Thyroid gland (tissue), 4 donors: ENCODE results near the gene CXorf49B. TPM values are rescaled to one million over a fixed set of nuclear protein-coding genes. Genes with fewer than 3 reads are reported as not detected.
"Not testable (repeated sequence)": the region's sequence is repeated elsewhere in the genome, so short reads cannot be mapped to it uniquely, and the experiment has no call there.

Experiments used
- DNase-seq, 2 donors: peaks; one replicate each; pipeline ENCODE4 v3.0.0-alpha.2; 2019
- H3K27ac ChIP-seq, 3 donors: fragments of 200-600 bp; sonication (generic); 1 replicate in 2 of 3; 2 replicates in 1 of 3; pipeline ENCODE4 v1.5.1; 2016 to 2019; ENCODE audit warnings: mild to moderate bottlenecking in 1 of 3, moderate library complexity in 1 of 3
- H3K27me3 ChIP-seq: fragments of 200-600 bp; sonication (generic); one replicate; pipeline ENCODE4 v1.5.1; 2019
- H3K36me3 ChIP-seq, 2 donors: fragments of 200-600 bp; sonication (generic); one replicate each; pipeline ENCODE4 v1.5.1; 2016 to 2019
- H3K4me1 ChIP-seq, 2 donors: fragments of 200-600 bp; sonication (generic); one replicate each; pipeline ENCODE4 v1.5.1; 2017 to 2019
- H3K4me3 ChIP-seq, 3 donors: fragments of 200-600 bp; sonication (generic); replicated peaks in 1 of 3; 1 replicate in 2 of 3; 2 replicates in 1 of 3; pipeline ENCODE4 v1.5.1; 2016; ENCODE audit warnings: mild to moderate bottlenecking in 1 of 3
- H3K9me3 ChIP-seq: fragments of 200-600 bp; sonication (generic); one replicate; pipeline ENCODE4 v1.5.1; 2017
- POLR2A ChIP-seq, 2 donors: fragments of 450-650 bp; IDR thresholded peaks; one replicate each; pipeline ENCODE4 v1.6.1; 2017; ENCODE audit warnings: antibody characterized with exemption in 2 of 2, mild to moderate bottlenecking in 2 of 2, moderate library complexity in 1 of 2
- WGBS, 2 donors: methylation state at CpG; one replicate each; pipeline ENCODE4 v1.1.5; 2017; 5-methylcytosine and 5-hydroxymethylcytosine counted together
- intact Hi-C: fragments of 100-400 bp; cut with DNase I; formaldehyde crosslinking; loops from one replicate; pipeline ENCODE4 v1.15.1; 2023
- total RNA-seq, 4 donors: library from RNA; depleted of rRNA; stranded (reverse); fragments of >200 nt; gene quantifications; one replicate each; pipeline ENCODE4 v1.2.3, GENCODE V29; 2016
- TF ChIP-seq, protein P1 (sequence below), 6 experiments: fragments of 200-600 bp in 3 of 6; fragments of 450-650 bp in 3 of 6; sonication (generic) in 3 of 6; IDR thresholded peaks; one replicate each; pipeline ENCODE4 v1.5.1; 2016 to 2019; ENCODE audit warnings: antibody characterized with exemption in 6 of 6, mild to moderate bottlenecking in 2 of 6, inconsistent platforms in 1 of 6, moderate library complexity in 1 of 6

The CXorf49B gene
- total RNA-seq, 4 donors from 2014 or later, result not detected

DNA sequence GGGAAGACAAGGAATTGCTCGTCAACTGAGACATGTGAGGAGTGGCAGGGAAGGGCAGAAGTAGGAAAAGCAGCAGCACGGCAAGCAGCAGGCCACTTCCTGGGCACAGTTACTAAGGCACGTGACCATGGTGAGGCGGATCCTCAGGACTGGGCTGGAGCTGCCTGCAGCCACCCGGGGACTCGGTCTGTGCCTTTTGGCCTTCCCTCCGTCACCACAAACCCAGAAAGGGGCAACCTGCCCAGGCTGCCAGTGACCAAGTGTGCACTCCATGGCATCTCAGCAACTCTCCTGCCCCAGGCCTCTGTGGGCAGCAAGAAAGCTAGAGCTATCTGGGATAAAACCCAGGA, 19.8 kb downstream of the CXorf49B start:
- intact Hi-C loops, H3K36me3 ChIP-seq, H3K4me3 ChIP-seq, H3K27ac ChIP-seq, H3K9me3 ChIP-seq, DNase-seq, H3K4me1 ChIP-seq, H3K27me3 ChIP-seq: not testable (repeated sequence)
- no CpG with 5 or more reads among the region's 7 CpGs for WGBS, 2 donors

DNA sequence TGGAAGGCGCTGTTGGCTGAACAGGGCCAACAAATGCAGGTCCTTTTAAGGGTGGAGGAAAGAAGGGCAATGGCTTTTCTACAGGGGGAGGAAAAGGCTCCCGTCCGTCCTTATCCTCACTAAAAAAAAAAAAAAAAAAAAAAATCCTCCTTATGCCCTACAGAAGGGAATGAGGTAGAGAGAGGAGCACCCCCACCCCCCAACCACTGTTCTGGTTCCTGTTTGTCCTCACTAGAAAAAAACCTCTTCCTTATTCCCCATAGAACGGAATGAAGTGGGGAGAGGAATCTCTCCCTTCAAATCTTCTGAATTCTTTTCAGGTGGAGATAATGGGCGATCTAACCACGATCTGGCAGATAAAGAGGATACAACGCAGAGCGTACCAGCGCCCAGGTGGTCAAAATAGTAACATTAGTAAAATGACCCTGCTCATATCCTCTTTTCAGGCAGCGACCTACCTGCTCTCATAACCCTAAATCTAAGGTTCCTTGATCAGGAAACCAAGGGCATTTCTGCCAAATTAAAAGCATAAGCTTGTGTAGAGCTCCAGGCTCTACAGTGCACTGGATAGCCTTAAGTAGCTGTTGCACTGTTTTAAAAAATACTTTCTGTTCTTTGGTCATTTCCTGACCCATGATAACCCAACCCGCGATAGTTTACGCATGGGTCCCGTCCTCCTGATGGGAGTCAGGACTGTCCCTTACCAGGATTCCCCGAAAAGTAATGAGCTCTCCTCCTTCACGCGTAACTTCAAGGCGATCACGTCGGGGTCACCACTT, 20.6 kb downstream of the CXorf49B start:
- H3K9me3 ChIP-seq, DNase-seq, H3K36me3 ChIP-seq, H3K4me1 ChIP-seq, intact Hi-C loops, H3K4me3 ChIP-seq, H3K27ac ChIP-seq, H3K27me3 ChIP-seq: not testable (repeated sequence)
- no CpG with 5 or more reads among the region's 20 CpGs for WGBS, 2 donors

DNA sequence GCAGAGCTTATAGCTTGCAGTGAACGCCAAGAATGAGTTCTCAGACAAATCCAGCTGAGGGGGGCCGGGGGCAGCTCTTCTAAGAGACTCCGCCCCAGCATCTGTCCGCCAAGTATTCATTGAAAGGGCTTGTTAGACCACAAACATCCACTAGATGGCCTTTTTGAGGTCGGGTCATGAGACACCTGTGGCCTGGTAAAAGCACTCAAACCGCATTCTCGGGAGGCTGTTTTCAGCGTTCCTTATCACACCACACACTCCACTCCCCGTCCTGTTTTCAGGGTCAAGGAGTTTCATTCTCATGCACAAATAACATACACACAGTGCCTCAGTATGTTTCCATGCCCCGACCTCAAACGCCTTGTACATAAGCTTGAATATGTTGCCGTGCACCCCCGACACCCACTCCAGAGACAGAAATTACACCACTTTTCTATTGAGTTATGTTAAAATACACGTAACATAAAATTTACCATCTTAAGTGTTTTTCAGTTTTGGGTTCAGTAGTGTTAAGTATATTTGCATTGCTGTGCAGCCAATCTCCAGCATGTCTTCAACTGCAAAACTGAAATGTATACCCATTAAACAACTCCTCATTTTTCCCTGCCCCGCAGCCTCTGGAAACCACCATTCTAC, 21.3 kb downstream of the CXorf49B start:
- no CpG with 5 or more reads among the region's 15 CpGs for WGBS, 2 donors
- H3K4me3 ChIP-seq, H3K27me3 ChIP-seq, H3K27ac ChIP-seq, H3K36me3 ChIP-seq, H3K4me1 ChIP-seq, DNase-seq, intact Hi-C loops, H3K9me3 ChIP-seq: not testable (repeated sequence)

DNA sequence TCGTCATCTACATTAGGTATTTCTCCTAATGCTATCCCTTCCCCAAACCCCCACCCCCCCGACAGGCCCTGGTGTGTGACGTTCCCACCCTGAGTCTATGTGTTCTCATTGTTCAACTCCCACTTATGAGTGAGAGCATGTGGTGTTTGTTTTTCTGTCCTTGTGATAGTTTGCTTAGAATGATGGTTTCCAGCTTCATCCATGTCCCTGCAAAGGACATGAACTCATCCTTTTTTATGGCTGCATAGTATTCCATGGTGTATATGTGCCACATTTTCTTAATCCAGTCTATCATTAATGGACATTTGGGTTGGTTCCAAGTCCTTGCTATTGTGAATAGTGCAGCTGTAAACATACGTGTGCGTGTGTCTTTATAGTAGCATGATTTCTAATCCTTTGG, 43.3 kb downstream of the CXorf49B start:
- H3K4me1 ChIP-seq, H3K27me3 ChIP-seq, intact Hi-C loops, H3K36me3 ChIP-seq, DNase-seq, H3K4me3 ChIP-seq, H3K27ac ChIP-seq, H3K9me3 ChIP-seq: not testable (repeated sequence)
- 88 to 90% methylated on average over 5 of the region's 5 CpGs for WGBS, 2 donors

DNA sequence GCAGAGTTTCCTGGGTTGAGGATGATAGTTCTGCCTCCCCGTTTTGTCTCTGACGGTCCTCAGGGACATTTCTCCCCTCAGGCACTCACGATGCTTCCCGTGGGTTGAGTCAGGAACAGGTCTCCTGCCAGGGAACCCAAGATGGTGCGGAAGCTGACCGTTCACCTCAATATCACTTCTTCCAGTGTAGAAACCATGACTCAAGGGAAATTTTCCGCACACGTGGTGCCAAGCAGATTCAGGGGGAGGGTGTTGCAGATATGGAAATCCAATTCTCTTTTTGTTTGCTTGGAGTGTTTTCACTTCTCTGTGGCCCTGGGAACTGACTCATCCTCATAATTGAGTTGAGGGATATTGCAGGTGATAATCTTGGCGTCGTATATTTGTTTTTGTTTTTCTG, 46.7 kb downstream of the CXorf49B start:
- whole genome bisulfite sequencing, 2 donors, result 64 to 70% methylated on average over 4 to 9 of the region's 10 CpGs
- Histone ChIP-seq H3K9me3 (no peaks in the 10 kb centered on the region), H3K4me3 (no peak overlapping the region)

DNA sequence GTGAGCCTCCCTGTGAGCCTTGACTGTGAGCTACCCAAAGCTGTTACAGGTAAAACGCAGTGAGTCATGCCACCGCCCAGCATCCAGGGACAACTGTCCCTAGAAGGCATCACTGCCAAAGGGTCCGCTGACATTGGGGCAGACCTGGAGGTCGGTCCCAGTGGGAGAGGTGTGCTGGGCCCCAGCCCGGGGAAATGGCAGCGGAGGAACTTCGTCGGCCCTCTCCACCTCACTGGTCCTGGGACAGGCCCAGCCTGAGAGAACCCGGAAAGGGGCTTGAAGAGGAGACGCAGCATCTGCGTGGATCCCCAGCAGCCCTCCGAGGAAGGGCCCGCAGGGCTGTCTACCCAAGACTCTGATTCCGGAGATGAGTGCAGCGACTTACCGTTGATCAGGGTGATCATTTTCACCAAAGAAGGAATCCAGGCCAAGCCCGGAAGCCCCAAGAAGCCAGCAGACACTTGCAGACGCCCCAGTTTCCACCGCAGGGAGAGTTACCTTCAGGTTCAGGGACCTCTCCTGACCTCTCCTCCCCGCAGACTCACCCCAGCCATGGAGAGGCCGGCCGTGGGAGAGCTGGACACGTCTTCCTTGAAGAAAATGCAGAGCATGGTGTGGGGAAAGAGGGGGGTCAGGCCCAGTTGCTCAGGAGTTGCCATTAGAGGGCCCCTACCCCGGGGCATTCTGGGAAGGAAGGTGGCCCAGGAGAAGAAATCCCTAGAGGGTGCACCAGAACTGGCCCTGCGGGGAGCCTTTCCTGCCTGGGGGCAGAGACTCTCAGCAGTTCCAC, 51.2 kb downstream of the CXorf49B start:
- H3K27me3 ChIP-seq, result no peaks in the 10 kb centered on the region
- TF ChIP-seq POLR2A (IDR thresholded peaks at IDR 0.05), result no peak
- TF ChIP-seq, protein P1, sequence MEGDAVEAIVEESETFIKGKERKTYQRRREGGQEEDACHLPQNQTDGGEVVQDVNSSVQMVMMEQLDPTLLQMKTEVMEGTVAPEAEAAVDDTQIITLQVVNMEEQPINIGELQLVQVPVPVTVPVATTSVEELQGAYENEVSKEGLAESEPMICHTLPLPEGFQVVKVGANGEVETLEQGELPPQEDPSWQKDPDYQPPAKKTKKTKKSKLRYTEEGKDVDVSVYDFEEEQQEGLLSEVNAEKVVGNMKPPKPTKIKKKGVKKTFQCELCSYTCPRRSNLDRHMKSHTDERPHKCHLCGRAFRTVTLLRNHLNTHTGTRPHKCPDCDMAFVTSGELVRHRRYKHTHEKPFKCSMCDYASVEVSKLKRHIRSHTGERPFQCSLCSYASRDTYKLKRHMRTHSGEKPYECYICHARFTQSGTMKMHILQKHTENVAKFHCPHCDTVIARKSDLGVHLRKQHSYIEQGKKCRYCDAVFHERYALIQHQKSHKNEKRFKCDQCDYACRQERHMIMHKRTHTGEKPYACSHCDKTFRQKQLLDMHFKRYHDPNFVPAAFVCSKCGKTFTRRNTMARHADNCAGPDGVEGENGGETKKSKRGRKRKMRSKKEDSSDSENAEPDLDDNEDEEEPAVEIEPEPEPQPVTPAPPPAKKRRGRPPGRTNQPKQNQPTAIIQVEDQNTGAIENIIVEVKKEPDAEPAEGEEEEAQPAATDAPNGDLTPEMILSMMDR (IDR thresholded peaks at IDR 0.05), result no peak
- H3K9me3 ChIP-seq, result no peaks in the 10 kb centered on the region
- no peak overlapping the region for H3K27ac ChIP-seq
- intact Hi-C loops, result no loop called here
- no peaks in the 10 kb centered on the region for H3K36me3 ChIP-seq
- 68 to 91% methylated on average over 9 to 12 of the region's 25 CpGs for WGBS, 2 donors
- no peaks in the 10 kb centered on the region for H3K4me1 ChIP-seq
- no peak for DNase-seq
- no peak overlapping the region for H3K4me3 ChIP-seq

More for the DNA sequence above, 46.7 kb downstream of the CXorf49B start:
- no peak for TF ChIP-seq POLR2A (IDR thresholded peaks at IDR 0.05)
- TF ChIP-seq, protein P1 (IDR thresholded peaks at IDR 0.05), result no peak
- intact Hi-C loops, result no loop called here
- no peak for DNase-seq
- H3K4me1 ChIP-seq, result no peaks in the 10 kb centered on the region
- no peaks in the 10 kb centered on the region for H3K27me3 ChIP-seq
- H3K27ac ChIP-seq, result no peak overlapping the region
- no peaks in the 10 kb centered on the region for H3K36me3 ChIP-seq
